NCI-H526 treated with DMSO at 0.1 percent for 48 hours (cell line): Measurements from ENCODE around the gene HOXC9.
A peak's percentile ranks its signal among the peaks of the same experiment; 100 is the strongest.

Experiments used
- DNase-seq: peaks from one replicate; lab custom pipeline; 2025; lab: John Stamatoyannopoulos, UW

Gene HOXC9

DNA sequence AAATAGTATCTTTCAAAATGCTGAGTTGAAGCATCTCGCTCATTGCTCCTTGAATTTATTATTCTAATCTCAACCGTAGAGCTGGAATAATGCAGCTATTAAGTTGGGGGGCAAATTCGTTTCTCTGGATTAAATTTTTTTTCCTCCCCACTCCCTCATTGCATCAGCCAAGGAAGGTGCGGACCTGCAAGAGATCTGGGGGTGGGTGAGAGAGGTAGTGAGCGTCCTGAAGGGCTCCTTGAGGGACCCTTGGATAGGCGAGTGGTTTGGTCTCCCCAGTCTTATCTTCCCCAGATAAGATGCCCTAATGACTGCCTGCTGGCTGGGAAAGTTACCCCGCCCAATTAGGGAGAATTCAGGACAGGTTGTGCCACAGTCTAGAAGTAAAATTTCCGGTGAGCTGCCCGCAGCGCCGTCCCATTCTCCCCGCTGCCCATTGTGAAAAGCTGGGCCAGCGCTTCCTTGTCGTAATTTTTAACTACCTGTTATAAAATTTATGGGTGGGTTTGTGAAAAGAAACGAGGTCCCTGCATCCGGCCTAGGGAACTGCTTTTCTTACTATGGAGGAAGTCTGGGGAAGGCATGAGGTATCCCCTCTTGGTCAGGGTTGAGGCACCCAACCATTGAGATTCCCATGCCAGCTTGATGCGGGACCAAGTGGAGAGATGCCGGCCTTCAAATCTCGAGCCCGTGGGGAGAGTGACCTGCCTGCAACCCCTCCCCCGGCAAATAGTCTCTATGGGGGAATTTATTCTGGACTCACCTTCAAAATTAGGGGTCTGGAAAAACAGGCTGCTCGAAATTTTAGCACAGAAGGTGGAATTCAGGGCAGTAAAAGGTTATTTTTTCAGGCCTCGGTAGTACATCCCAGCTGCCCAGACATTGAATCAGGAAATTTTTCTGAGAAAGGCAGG is 15.3 kb downstream of the HOXC9 start:
- no peak for DNase-seq

DNA sequence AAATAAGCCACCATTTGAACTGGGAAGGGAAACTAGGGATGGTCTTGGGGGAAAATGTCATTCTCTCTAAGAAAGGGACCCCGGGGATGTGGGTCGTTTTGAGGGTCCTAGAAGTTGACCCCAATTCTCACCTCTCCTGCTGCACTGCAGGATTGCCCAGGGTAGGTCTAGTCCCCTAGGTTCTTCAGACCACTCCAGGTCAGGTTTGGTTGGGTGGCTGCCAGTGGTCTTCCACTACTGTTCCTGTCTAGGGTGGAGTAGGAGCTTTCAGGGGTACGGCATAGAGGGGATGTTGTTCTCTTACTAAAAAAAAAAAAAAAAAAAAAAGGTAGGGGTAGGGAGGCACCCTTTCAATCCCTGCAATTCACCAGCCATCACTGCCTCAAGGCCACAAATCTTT is 16.1 kb downstream of the HOXC9 start:
- no peak for DNase-seq

DNA sequence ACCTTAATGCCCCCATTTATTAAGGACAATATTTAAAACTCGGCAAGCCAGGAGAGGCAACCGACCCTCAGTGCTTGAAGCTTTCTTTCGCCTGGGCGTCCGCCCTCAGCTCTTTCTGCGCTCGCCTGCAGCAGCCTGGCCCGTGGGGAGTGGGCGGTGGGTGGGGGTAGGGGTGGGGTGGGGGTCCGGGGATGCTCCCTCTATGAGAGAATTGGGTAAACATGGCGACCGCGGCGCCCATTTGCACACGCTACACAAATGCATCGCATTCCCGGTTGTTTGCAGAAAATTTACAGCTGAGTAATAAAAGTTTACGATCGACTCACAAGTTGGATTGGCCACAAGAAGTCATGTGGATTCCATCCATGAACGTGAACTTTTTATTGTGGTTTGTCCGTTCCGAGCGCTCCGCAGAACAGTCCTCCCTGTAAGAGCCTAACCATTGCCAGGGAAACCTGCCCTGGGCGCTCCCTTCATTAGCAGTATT is 16.6 kb downstream of the HOXC9 start:
- peak; percentile 97 for DNase-seq

DNA sequence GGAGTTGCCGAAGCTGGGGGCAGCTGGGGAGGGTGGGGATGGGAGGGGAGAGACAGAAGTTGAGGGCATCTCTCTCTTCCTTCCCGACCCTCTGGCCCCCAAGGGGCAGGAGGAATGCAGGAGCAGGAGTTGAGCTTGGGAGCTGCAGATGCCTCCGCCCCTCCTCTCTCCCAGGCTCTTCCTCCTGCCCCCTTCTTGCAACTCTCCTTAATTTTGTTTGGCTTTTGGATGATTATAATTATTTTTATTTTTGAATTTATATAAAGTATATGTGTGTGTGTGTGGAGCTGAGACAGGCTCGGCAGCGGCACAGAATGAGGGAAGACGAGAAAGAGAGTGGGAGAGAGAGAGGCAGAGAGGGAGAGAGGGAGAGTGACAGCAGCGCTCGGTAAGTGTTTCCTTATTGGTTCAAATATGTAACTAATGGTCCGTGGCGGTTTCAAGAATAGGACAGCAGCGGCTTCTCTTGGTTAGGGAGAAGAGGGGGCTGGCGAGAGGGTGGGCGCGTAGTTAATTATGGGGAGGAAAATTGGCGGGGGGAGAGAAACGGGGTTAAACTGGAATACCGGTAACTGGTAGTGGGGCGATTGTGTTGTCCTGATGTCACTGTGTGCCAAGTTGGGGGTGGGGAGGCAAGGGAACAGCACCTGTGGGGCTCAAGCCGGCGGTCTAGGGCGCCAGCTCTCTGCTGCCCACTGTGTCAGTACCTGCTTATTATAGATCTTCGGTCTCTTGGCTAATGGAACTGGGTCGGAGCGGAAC is 17.2 kb downstream of the HOXC9 start:
- DNase-seq: no peak

DNA sequence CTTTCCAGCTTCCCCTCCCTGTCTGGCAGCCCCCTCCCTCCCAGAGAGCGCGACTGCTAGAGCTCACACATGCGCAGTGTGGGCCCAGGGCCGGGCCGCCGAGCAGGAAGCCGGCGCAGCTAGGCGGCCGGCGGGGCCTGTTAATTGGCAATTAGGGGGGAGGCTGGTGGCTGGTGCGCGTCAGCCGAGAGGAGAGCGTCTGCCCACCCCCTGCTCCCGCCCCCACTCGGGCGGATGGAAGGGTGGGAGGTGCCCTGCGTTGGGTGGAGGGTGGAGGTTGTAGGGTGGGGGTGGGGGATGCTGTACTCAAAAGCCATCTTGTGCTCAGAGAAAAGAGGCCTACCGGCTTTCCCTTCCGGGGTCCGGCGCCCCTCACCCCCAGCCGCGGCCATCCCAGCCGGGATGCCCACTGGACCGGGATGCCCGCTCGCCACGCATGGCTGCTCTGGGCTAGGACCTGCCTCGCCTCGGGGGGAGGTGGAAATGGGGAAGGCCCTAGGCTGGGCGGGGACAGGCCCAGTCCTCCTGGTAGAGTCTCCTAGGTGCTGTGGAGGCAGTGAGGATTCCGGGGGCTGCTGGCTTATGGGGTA is 18.0 kb downstream of the HOXC9 start:
- DNase-seq: no peak

DNA sequence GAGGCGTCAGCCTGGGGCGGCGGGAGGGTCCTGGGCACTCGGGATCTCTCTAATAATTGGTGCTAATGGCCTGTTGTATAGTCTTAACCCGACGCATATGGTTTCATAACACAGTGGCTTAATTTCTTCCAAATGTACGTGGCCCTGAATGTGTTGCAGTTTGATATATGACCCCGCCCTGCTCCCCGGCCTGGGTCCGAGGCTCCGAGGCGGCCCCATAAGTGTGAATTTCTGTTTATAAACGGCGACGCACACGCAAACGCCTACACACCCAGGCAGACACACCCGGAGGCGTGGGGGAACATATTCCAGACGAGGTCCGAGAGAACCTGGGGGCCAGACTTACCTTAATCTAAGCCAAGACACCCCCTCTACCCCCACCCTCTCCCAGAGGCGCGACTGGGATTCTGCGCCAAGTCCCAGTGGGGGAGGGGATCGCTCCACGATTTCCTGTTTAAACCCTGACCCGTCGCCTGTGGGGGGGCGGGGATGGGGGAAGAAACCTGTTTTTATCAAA is 18.6 kb downstream of the HOXC9 start:
- DNase-seq: no peak

DNA sequence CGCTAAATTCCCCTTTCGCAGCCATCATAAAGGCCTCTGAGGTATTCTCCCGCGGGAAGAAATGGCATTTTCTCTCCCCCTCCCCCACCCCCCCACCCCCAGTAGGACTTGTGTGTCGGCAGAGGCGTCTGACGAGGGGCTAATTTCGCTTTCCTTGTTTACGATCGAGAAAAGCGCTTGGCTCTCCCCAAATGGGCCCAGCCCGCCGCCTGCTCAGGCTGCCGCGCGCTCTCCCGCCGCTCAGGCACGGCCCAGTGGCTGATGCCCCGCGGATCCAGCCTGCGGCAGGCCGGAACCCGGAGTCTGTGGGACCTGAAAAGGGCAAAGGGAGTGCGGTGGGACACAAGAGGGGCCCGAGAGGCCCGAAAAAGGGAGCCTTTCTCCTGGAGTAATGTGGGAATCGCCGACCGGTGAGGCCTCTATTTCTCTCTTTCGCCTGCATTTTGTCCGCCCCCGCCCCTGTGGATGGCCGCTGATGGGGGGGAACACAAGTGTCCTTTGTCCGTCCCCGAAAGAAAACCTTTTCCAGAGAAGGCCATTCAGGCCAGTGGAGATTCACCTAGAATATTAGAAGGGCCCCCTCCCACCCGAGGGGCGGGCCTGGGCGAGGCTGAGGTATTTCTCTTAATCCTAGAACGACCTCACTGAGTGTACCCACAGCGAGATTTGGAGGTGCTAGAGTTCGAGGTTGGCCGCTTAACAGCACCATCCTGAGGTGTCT is 19.3 kb downstream of the HOXC9 start:
- DNase-seq: no peak

DNA sequence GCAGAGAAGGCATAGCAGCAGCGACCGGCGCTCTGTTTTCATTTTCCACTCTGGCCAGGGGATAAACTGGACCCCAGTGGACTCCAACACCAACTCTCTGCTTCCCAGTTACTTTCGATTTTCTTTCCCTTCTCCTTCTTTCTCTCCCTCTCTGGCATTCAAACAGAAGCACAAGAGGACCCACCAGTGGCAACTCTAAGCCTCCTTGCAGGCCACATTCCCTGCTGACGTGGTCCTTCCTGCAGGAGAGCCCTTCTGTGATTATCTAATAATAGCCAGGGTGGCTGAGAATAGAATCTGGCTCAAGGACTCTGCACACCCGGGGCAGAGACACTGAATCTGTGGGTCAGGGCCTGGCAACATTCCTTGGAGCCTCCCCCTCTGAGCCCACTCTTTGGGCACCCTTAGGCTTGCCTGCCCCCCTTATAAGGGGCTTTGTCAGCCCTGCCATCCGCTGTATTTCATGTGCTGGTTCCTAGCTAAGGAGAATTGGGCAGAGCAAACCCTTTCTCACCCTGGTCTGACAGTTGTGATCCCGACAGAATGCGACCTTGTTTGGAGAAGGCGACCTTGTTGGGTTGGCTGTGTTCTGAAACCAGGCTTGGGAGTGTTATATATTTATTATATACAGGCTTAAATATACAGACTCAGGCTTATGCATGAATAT is 20.1 kb downstream of the HOXC9 start:
- DNase-seq: no peak

DNA sequence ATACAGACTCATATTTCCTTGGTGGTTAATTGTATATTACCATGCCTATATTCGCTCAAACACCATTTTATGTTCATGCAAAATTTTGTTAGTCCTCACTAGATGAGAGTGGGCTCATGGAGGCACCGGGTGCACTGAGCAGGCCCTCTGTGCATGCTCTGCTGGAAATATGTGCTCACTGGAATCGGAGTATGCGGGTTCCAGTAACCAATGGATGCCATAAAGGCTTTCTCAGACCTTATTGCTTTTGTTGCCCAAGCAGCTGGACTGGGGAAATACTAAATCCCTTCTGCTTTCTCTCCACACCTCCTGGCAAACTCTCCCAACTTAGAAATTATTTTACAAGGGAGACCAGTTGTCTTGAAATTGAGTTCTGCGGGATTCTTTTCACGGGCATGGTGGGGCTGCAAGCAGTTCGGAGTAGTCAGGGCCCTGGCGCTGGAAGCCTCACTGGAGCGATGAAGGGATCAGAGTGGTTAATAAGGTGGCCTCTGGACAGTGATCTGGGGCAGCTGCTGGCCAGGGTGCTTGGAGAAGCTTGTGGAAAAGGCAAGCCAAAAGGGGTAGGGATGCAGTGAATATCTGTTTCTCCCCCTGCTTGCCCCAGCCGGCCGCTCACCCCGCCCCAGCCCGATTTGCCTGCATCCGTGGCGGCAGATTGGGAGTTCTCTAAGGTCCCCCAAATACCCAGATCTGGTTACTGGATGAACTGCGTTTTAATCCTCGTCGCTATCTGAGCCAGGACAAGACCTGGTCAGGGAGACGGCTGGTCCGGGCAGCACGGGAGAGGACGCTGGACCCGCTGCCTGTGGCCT is 20.8 kb downstream of the HOXC9 start:
- DNase-seq: no peak

DNA sequence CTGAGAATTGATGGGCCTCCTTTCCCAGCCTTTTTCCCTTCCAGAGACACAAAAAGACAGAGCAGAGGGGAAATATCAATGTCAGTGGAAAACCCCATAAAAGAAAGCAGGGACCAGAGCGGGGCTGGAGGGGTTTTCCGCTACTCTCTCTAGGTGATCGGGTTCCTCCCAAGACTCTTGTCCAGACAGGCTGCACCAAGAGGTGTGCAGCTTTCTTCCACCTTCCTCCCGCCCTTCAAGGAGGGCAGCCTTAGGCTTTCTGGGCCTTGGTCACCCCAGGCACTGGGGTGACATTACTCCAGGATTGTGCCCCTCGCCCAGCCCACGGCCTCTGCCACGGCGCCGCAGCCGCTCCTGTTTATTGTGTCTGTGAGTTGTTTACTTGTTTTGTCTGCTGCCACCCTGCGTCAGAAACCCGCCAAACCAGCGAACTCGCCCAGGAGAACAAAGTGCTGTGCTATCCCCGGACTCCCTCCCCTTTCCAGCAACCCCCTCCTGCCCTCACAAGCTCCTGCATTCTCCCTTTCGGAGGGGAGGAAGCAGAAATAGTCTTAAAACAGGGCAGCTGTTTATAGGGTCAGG is 21.6 kb downstream of the HOXC9 start:
- no peak for DNase-seq

DNA sequence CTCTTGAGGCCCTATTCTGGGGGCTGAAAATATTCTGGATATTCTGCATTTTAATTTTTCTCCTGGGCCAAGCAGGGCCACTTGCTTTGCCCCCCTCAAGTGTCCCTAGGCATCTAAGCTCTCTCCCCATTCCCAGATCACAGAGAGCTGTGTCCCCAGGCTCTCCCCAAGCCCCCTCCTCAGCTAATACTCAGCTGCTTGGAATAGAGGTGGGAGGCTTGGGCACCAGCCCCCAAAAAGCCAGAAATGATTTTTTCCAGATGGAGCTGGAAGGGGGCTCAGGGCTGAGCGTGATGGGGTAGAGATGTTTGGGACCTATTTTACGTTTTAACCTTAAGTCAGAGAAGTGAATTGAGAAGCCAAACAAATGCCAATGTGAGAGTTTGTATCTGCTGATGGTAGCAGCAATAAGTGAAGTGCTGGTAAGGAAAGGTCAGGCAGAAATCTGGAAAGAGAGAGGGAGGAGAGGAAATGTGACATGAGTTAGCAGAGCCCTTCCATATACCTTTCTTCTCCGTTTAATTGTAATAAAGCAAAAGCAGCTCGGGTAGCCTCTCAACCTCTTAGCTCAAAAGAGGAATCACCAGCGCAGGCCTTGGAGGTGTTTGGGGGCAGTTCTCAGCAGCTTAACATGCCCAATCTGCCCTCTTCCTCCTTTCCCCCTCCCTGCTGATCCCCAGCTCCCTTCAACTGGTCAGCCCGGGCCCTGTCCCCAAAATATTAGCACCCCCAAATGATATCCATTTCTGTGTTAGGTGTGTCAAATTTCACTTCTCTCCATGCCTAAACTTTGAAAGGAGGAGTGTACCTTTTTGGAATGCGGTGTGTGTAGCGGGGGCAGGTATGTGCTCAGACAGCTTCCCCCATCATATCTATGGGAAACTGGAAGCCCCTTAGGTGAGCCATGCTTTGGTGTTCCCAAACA is 23.3 kb downstream of the HOXC9 start:
- DNase-seq: no peak

DNA sequence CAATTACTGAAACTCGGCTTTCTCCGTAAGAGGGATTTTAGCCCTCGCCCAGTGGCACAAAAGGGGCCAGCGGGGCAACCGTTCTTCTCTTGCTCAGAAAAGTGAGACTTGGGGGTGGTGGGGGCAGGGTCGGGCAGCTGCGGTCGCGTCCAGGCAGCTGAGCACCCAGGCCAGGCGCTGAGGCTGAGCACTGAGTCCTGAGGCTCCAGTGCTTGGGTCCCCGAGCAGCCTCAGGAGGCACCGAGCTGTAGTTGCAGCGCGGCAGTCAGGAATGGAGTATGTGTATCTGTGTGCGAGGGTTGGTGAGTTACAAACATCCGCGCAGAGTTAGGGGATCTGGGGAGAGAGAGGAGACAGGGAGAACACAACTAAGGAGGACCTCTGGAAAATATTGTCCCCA is 24.2 kb downstream of the HOXC9 start:
- DNase-seq: no peak

DNA sequence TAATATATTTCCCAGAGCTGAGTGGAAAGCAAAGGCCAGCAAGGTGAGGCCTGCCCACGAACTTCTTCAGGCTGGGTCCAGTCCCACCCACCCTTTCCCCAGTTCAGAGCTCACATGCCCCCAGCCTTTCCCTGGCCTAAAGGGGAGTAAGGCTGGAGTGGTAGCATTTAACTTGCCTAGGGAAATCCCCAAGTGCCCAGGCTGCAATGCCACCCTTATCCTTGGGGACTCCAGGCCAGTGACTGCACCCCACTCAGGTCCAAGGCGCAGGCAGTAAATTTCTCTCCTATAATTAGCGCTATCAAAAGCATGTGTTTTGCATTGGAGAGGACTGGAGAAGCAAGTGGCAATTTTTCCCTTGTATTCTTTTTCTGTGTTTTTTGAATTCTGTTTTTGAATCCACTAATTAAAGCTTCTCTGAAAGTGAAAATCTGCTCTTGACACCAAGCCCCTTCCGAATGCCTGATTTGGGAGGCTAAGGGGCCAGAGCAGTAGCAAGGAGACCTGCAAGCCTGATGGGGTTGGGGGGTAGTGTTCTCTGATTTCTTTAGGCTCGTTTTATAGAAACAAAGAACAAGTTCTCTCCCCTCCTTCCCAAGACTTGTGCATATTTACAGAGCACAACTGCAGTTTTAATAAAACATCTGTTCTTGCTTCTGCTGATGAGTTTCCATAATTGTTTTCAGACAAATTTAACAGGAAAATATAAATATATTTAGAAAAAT is 24.8 kb downstream of the HOXC9 start:
- no peak for DNase-seq

DNA sequence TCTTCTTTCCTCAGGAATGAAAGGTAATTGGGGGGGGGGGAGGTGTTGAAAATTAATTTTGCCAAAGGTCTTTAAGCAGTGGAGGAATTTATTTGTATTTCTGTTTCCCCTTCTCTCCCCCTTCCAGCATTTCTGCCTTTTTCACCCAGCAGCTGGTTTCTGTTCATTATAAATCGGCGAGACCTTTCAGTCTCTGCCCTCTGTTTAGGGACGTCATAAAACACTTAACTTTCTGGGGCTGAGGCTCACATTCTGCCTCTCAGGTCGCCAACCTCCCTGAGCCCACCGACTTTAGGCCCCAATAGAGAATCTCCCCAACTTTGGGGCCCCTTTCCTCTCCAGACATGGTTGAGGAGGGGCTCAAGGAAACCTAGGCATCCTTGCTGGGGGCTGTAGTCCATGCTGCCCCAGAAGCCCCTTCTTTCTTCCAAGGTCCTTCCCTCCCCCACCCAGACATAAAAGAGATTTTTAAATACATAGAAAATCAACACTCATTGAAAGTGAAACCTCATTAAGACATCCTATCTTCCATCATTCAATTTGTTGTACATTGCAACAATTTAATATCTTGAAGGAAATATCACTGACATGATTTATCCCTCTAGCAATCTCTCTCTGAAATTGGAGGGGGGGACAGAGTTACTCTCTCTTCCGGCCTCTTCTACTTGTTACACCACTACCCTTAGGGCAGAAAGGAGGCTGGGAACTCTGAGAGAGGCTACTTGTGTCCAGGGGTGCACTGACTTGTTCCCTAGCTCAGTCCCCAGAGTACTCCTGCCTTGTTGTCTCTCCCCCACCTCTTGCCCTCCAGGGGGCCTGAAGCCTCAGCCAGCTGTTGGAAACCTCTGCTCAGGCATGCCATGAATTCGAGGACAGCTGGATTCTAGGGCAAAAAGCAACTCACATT is 25.8 kb downstream of the HOXC9 start:
- DNase-seq: no peak

DNA sequence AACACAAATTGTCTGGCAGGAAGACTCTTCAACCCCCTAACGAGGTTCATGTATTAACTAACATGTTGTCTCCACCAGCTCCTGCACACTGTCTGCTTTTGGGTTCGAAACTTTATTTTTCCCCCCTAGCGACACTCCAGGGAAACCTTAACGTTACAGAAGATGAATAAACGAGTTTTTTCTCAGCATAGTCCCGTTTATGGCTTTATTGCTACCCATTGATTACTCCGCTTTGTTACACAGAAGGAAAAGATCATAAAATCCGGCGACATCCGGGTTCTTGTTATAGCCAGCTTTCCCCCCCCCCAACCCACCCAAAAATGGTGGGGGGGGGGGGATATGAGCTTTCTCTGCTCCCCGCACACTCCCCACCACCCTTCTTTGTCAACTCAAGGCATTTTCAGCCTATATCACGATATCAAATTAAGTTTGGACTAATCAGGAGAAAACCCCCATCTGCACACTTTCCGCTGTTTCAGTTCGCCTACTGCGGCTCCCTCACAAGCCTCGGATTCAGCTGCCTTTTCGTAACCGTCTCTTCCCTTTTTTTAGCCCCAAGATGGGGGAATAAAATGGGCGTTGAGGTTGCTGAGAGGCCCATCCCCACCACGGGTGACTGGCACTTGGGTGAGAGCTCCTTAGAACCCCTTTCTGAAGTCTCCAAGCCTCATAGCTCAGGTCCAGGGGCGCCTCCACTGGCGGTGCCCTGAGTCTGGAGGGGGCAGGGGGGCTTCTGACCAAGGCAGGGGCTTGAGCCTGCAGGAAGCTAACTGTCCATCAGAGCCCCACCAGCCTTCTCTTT is 26.9 kb downstream of the HOXC9 start:
- DNase-seq: no peak

DNA sequence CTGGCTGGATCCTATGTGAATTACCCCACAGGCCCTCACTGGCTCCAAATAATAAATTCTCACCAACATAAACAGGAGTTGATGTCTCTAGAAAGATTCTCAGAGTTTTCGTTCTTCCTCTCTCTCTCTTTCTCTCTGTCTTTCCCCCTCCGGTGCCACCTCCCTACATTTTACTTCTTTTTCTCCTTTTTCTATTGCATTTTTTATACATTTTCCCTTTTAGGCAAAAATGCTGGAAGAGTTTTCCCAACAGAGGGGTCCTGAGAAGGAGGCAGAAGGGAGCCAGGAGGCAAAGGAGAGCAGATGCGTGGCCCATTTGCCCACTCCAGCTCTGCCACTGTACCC is 27.5 kb downstream of the HOXC9 start:
- DNase-seq: no peak
